ENCODE results near the gene DOCK10. TPM values are rescaled to one million over a fixed set of nuclear protein-coding genes. Genes with fewer than 3 reads are reported as not detected.

Gene DOCK10
- total RNA-seq, 1 experiment from 2014 or later: 2.9 TPM

DNA sequence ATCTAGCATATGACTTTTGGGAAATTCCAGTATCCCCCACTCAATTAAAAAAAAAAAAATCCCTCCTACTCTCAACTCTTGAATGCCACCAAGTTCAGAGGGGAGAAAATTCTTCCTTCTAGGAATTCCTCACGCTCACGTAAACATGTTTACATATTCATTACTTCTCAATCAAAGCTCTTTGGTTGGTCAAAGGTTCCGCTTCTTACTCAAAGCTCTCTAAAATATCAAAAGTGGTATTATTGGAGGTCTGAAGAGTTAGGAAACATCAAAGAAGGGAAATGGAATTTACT is 4.1 kb downstream of the DOCK10 start (continued):
- TF ChIP-seq, protein P1, sequence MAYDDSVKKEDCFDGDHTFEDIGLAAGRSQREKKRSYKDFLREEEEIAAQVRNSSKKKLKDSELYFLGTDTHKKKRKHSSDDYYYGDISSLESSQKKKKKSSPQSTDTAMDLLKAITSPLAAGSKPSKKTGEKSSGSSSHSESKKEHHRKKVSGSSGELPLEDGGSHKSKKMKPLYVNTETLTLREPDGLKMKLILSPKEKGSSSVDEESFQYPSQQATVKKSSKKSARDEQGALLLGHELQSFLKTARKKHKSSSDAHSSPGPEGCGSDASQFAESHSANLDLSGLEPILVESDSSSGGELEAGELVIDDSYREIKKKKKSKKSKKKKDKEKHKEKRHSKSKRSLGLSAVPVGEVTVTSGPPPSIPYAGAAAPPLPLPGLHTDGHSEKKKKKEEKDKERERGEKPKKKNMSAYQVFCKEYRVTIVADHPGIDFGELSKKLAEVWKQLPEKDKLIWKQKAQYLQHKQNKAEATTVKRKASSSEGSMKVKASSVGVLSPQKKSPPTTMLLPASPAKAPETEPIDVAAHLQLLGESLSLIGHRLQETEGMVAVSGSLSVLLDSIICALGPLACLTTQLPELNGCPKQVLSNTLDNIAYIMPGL (CRISPR knock-in tag; IDR thresholded peaks at IDR 0.05): no peak
- TF ChIP-seq ATF6 (CRISPR knock-in tag; IDR thresholded peaks at IDR 0.05): no peak
- TF ChIP-seq ZNF317 (CRISPR knock-in tag; IDR thresholded peaks at IDR 0.05; ENCODE audit: borderline replicate concordance, low read depth): no peak
- TF ChIP-seq ATF3 (CRISPR knock-in tag; conservative IDR thresholded peaks at IDR 0.05): no peak

GRCh38 chr2:225037415-225038230 is 4.6 kb downstream of the DOCK10 start:
- Mint-ChIP-seq H3K9me3 (no peaks in the 10 kb centered on the region), H3K27me3 (ENCODE audit: low read depth) (peaks cover 32% of the 10 kb centered on the region), H3K36me3 (no peaks in the 10 kb centered on the region), H3K27ac (no peak overlapping the region), H3K4me1 (peaks cover 35% of the 10 kb centered on the region), H3K4me3 (no peak overlapping the region)
- DNase-seq (ENCODE audit: low spot score) (no peak), ATAC-seq (no peak)
- ChIA-PET CTCF (no interaction called here), POLR2A (no interaction called here)
- TF ChIP-seq MXD4 (CRISPR knock-in tag; IDR thresholded peaks at IDR 0.05; ENCODE audit: borderline replicate concordance) (no peak), ZNF416 (CRISPR knock-in tag; IDR thresholded peaks at IDR 0.05) (no peak)
- TF ChIP-seq, protein P1 (CRISPR knock-in tag; IDR thresholded peaks at IDR 0.05): no peak

DNA sequence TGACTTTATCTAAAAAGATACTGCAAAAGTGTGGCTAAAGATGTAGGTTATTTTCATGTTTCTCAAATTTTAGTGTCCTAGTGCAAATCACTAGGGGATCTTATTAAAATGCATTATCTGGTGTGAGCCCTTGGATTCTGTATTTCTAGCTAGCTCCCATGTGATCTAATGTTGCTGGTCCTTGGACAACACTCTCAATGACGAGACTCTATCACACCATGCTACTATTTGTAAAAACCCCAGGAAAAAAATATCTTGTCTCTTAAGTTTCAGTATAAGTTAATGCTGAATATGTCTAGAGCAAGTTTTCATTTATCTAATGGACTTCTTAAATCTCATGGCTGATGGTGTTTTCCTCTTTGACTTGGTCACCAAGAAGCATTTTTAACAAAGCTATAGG is 5.8 kb downstream of the DOCK10 start:
- H3K36me3 Mint-ChIP-seq: no peaks in the 10 kb centered on the region
- DNase-seq (ENCODE audit: low spot score) (no peak), ATAC-seq (no peak)
- H3K4me3 Mint-ChIP-seq: no peak overlapping the region
- peaks cover 24% of the 10 kb centered on the region for H3K27me3 Mint-ChIP-seq (ENCODE audit: low read depth)
- POLR2A ChIA-PET: no interaction called here
- CTCF ChIA-PET: no interaction called here
- H3K4me1 Mint-ChIP-seq: peaks cover 35% of the 10 kb centered on the region
- no peak overlapping the region for H3K27ac Mint-ChIP-seq
- H3K9me3 Mint-ChIP-seq: no peaks in the 10 kb centered on the region
- no peak for TF ChIP-seq SP1 (CRISPR knock-in tag; conservative IDR thresholded peaks at IDR 0.05)
- no peak for TF ChIP-seq ZNF232 (CRISPR knock-in tag; IDR thresholded peaks at IDR 0.05)
- no peak for TF ChIP-seq FOXK1 (CRISPR knock-in tag; IDR thresholded peaks at IDR 0.05)
- TF ChIP-seq, protein P2, sequence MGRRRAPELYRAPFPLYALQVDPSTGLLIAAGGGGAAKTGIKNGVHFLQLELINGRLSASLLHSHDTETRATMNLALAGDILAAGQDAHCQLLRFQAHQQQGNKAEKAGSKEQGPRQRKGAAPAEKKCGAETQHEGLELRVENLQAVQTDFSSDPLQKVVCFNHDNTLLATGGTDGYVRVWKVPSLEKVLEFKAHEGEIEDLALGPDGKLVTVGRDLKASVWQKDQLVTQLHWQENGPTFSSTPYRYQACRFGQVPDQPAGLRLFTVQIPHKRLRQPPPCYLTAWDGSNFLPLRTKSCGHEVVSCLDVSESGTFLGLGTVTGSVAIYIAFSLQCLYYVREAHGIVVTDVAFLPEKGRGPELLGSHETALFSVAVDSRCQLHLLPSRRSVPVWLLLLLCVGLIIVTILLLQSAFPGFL (CRISPR knock-in tag; IDR thresholded peaks at IDR 0.05; ENCODE audit: borderline replicate concordance): no peak
- no peak for TF ChIP-seq ZNF263 (CRISPR knock-in tag; IDR thresholded peaks at IDR 0.05; ENCODE audit: low read depth)
- no peak for TF ChIP-seq GABPB1 (CRISPR knock-in tag; IDR thresholded peaks at IDR 0.05)
- TF ChIP-seq ZNF317 (CRISPR knock-in tag; IDR thresholded peaks at IDR 0.05; ENCODE audit: borderline replicate concordance, low read depth): no peak
- no peak for TF ChIP-seq ATF3 (CRISPR knock-in tag; conservative IDR thresholded peaks at IDR 0.05)
- TF ChIP-seq ARID4B (CRISPR knock-in tag; IDR thresholded peaks at IDR 0.05; ENCODE audit: borderline replicate concordance): no peak
- TF ChIP-seq ZSCAN18 (CRISPR knock-in tag; IDR thresholded peaks at IDR 0.05): no peak
- no peak for TF ChIP-seq NFATC4 (CRISPR knock-in tag; IDR thresholded peaks at IDR 0.05)
- TF ChIP-seq ZNF416 (CRISPR knock-in tag; IDR thresholded peaks at IDR 0.05): no peak
- no peak for TF ChIP-seq MYBL2 (CRISPR knock-in tag; IDR thresholded peaks at IDR 0.05)
